Right lobe of liver (tissue), 4 donors: ENCODE measurements around the gene TM6SF1.

Experiments
- POLR2A ChIP-seq: fragments of 450-650 bp; IDR thresholded peaks from one replicate; pipeline ENCODE4 v1.6.1; 2017; ENCODE audit warnings: antibody characterized with exemption, mild to moderate bottlenecking
- TF ChIP-seq, protein P1 (sequence below), 4 donors: fragments of 200-600 bp in 3 of 4; fragments of 450-650 bp in 1 of 4; IDR thresholded peaks; one replicate each; pipeline versions ENCODE4 v1.5.1 to v1.8.0; 2016 to 2022; ENCODE audit warnings: antibody characterized with exemption in 4 of 4, mild to moderate bottlenecking in 2 of 4
- donor health status: DM: no; HTN: no; CAD: no.
- donor health status: DM: no; HTN: no; CAD: no.
- donor health status: DM: no; HTN: yes; CAD: no.

GRCh38 chr15:83105440-83105839, 2.0 kb upstream of the TM6SF1 start:
- TF ChIP-seq, protein P1, sequence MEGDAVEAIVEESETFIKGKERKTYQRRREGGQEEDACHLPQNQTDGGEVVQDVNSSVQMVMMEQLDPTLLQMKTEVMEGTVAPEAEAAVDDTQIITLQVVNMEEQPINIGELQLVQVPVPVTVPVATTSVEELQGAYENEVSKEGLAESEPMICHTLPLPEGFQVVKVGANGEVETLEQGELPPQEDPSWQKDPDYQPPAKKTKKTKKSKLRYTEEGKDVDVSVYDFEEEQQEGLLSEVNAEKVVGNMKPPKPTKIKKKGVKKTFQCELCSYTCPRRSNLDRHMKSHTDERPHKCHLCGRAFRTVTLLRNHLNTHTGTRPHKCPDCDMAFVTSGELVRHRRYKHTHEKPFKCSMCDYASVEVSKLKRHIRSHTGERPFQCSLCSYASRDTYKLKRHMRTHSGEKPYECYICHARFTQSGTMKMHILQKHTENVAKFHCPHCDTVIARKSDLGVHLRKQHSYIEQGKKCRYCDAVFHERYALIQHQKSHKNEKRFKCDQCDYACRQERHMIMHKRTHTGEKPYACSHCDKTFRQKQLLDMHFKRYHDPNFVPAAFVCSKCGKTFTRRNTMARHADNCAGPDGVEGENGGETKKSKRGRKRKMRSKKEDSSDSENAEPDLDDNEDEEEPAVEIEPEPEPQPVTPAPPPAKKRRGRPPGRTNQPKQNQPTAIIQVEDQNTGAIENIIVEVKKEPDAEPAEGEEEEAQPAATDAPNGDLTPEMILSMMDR (IDR thresholded peaks at IDR 0.05) = no peak
- no peak for TF ChIP-seq POLR2A
